Thyroid gland (tissue), 4 donors: ENCODE data around the gene POU2F3.

Experiments used
- POLR2A ChIP-seq, 2 donors: fragments of 450-650 bp; IDR thresholded peaks; one replicate each; pipeline ENCODE4 v1.6.1; 2017; ENCODE audit warnings: antibody characterized with exemption in 2 of 2, mild to moderate bottlenecking in 2 of 2, moderate library complexity in 1 of 2
- TF ChIP-seq, protein P1 (sequence below), 6 experiments: fragments of 200-600 bp in 3 of 6; fragments of 450-650 bp in 3 of 6; sonication (generic) in 3 of 6; IDR thresholded peaks; one replicate each; pipeline ENCODE4 v1.5.1; 2016 to 2019; ENCODE audit warnings: antibody characterized with exemption in 6 of 6, mild to moderate bottlenecking in 2 of 6, inconsistent platforms in 1 of 6, moderate library complexity in 1 of 6

DNA sequence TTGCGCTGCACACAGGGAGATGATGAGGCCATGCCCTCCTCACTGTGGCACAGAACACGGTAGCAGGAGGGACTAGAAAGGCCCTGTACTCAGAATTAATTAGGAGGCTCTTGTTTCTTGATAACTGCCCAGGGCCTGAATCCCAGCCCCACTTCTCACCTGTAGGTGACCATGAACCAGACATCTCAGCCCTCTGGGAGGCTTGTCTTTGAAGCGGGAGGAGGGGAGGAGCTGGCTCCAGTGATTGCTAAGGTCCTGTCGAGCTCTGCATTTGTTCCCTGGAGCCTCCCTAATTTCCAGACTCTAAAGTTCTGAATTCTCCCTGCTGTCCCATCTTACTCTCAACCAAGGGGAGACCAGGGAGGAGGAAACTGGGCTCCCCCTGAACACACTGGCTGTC, 48.9 kb upstream of the POU2F3 start:
- TF ChIP-seq, protein P1, sequence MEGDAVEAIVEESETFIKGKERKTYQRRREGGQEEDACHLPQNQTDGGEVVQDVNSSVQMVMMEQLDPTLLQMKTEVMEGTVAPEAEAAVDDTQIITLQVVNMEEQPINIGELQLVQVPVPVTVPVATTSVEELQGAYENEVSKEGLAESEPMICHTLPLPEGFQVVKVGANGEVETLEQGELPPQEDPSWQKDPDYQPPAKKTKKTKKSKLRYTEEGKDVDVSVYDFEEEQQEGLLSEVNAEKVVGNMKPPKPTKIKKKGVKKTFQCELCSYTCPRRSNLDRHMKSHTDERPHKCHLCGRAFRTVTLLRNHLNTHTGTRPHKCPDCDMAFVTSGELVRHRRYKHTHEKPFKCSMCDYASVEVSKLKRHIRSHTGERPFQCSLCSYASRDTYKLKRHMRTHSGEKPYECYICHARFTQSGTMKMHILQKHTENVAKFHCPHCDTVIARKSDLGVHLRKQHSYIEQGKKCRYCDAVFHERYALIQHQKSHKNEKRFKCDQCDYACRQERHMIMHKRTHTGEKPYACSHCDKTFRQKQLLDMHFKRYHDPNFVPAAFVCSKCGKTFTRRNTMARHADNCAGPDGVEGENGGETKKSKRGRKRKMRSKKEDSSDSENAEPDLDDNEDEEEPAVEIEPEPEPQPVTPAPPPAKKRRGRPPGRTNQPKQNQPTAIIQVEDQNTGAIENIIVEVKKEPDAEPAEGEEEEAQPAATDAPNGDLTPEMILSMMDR (IDR thresholded peaks at IDR 0.05) = no peak
- TF ChIP-seq POLR2A (IDR thresholded peaks at IDR 0.05) = no peak
